Stomach (tissue), 9 donors: ENCODE results near the gene NLRC5. TPM values are rescaled to one million over a fixed set of nuclear protein-coding genes. Genes with fewer than 3 reads are reported as not detected.

Experiments
- DNase-seq, 2 donors: peaks; one replicate each; pipeline versions ENCODE4 v3.0.0 to v3.0.0-alpha.2; 2013 to 2019
- H3K27ac ChIP-seq, 5 donors: fragments of 200-600 bp in 4 of 5; sonication (generic) in 4 of 5; one replicate each; pipeline ENCODE4 v1.5.1; 2013 to 2019; ENCODE audit warnings: mild to moderate bottlenecking in 1 of 5, moderate library complexity in 1 of 5
- H3K27me3 ChIP-seq, 3 donors: fragments of 200-600 bp; sonication (generic); one replicate each; pipeline ENCODE4 v1.5.1; 2017 to 2019; ENCODE audit warnings: mixed run types in 1 of 3
- H3K36me3 ChIP-seq, 4 donors: fragments of 200-600 bp; sonication (generic); 1 replicate in 3 of 4; 2 replicates in 1 of 4; pipeline ENCODE4 v1.5.1; 2016 to 2019
- H3K4me1 ChIP-seq, 4 donors: fragments of 200-600 bp; sonication (generic); one replicate each; pipeline ENCODE4 v1.5.1; 2016 to 2019
- H3K4me3 ChIP-seq, 4 donors: fragments of 200-600 bp; sonication (generic) in 3 of 4; one replicate each; pipeline ENCODE4 v1.5.1; 2016 to 2019; ENCODE audit warnings: mild to moderate bottlenecking in 1 of 4
- H3K9me3 ChIP-seq, 4 donors: fragments of 200-600 bp; sonication (generic); one replicate each; pipeline ENCODE4 v1.5.1; 2016 to 2019
- EP300 ChIP-seq: sonication (generic); formaldehyde crosslinking; IDR thresholded peaks from one replicate; pipeline ENCODE4 v1.6.1; 2017; ENCODE audit warnings: antibody characterized with exemption
- POLR2A ChIP-seq, 4 donors: fragments of 450-650 bp; IDR thresholded peaks; one replicate each; pipeline ENCODE4 v1.6.1; 2016; ENCODE audit warnings: antibody characterized with exemption in 4 of 4, control low read depth in 2 of 4, mild to moderate bottlenecking in 1 of 4, moderate library complexity in 1 of 4
- POLR2AphosphoS5 ChIP-seq, 3 donors: sonication (generic); formaldehyde crosslinking; IDR thresholded peaks; one replicate each; pipeline ENCODE4 v1.6.1; 2016; ENCODE audit warnings: antibody characterized with exemption in 3 of 3
- WGBS, 5 donors: extraction: QIAGEN DNeasy Blood & Tissue Kit in 3 of 5; methylation state at CpG; one replicate each; pipeline versions ENCODE4 v1.1.5 to v1.1.7; 2013 to 2018; 5-methylcytosine and 5-hydroxymethylcytosine counted together
- intact Hi-C: fragments of 100-400 bp; cut with DNase I; formaldehyde crosslinking; loops from one replicate; pipeline ENCODE4 v1.15.1; 2023; ENCODE audit warnings: low total_unique reads
- polyA plus RNA-seq, 3 donors: library from polyadenylated mRNA; stranded (reverse); fragments of 200-250 nt; gene quantifications; one replicate each; pipeline ENCODE4 v1.2.3, GENCODE V29; 2013
- total RNA-seq, 5 donors: library from RNA; depleted of rRNA; stranded (reverse); fragments of >200 nt; gene quantifications; one replicate each; pipeline versions ENCODE4 v1.1.0 to v1.2.3, GENCODE V29; 2014 to 2016
- TF ChIP-seq, protein P1 (sequence below), 7 experiments: fragments of 450-650 bp in 4 of 7; fragments of 200-600 bp in 3 of 7; sonication (generic) in 3 of 7; IDR thresholded peaks; one replicate each; pipeline ENCODE4 v1.5.1; 2016 to 2019; ENCODE audit warnings: antibody characterized with exemption in 7 of 7, control low read depth in 2 of 7, mild to moderate bottlenecking in 1 of 7
- donor health status: healthy with polysubstance abuse.
- donor health status: Bipolar disorder and iron deficiency.
- donor health status: healthy.

Gene NLRC5
- total and polyA plus RNA-seq, 8 donors: 11.7 to 265 (median 29.4) TPM

DNA sequence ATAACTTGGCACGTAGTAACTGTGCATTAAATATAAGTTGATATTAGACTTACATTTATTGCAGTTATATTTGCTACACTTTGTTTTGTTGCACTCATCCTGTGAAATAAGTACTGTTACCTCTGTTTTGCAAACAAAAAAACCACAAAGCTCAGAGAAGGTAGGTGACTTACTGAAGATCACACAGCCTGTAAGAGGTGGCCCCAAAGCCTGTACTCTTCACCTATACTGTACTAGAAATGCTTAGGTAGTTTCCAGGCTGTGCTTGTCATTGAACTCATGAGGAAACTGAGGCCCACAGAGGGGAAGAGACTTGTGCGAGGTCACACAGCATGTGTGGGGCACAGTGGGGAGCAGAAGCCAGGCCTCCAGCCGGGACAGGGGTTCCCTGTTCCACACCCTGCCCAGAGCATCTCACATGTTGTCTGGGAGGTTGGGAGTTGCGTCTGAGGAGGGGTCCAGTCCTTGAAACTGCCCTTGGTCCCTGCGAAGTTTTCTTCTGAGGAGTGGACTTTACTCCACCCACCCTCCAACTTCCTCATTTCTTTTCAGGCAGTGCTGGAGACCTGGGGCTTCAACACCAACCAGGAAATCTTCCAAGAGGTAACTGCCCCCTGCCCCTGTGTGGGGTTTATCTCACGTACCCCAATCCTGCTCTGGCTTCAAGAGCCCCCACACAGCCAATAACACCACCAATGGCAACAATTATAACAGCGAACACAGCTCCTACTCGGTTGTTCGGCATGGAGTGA is 14.6 kb upstream of the NLRC5 start:
- H3K36me3 ChIP-seq: no peaks in the 10 kb centered on the region
- WGBS, 5 donors: 78 to 81% (median 79%) methylated on average over 9 of the region's 9 CpGs
- DNase-seq: no peak
- no peak overlapping the region for H3K4me3 ChIP-seq
- H3K9me3 ChIP-seq: no peaks in the 10 kb centered on the region
- H3K4me1 ChIP-seq: peaks cover 0 to 4% (median 0%) of the 10 kb centered on the region in 4 donors
- TF ChIP-seq POLR2A (IDR thresholded peaks at IDR 0.05) (no peak), POLR2AphosphoS5 (IDR thresholded peaks at IDR 0.05) (no peak), EP300 (no peak)
- TF ChIP-seq, protein P1, sequence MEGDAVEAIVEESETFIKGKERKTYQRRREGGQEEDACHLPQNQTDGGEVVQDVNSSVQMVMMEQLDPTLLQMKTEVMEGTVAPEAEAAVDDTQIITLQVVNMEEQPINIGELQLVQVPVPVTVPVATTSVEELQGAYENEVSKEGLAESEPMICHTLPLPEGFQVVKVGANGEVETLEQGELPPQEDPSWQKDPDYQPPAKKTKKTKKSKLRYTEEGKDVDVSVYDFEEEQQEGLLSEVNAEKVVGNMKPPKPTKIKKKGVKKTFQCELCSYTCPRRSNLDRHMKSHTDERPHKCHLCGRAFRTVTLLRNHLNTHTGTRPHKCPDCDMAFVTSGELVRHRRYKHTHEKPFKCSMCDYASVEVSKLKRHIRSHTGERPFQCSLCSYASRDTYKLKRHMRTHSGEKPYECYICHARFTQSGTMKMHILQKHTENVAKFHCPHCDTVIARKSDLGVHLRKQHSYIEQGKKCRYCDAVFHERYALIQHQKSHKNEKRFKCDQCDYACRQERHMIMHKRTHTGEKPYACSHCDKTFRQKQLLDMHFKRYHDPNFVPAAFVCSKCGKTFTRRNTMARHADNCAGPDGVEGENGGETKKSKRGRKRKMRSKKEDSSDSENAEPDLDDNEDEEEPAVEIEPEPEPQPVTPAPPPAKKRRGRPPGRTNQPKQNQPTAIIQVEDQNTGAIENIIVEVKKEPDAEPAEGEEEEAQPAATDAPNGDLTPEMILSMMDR (IDR thresholded peaks at IDR 0.05): no peak
- peaks cover 0 to 5% (median 0%) of the 10 kb centered on the region in 3 donors for H3K27me3 ChIP-seq
- intact Hi-C loops: no loop called here
- no peak overlapping the region for H3K27ac ChIP-seq

DNA sequence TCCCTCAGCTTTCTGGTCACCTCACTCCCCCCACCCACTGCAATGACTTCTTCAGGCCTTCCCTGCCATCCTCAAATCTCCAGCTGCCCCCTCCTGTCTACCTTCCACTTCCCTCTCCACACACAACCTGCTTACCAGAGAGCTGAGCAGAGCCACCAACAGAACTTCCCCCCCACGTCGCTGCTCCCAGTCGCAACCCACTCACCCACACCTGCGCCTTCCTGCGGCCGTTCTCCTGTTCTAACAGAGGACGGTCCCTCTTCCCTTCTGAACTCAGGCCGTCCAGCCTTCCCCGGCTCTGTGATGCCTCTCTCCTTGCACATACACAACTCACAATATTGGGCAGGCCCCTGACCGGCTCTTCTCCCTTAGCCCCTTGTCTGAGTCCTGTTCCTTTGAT is 13.6 kb upstream of the NLRC5 start:
- Histone ChIP-seq H3K9me3 (no peaks in the 10 kb centered on the region), H3K36me3 (no peaks in the 10 kb centered on the region), H3K4me3 (no peak overlapping the region), H3K27me3 (peaks cover 0 to 5% (median 0%) of the 10 kb centered on the region in 3 donors), H3K27ac (no peak overlapping the region), H3K4me1 (peaks cover 0 to 4% (median 0%) of the 10 kb centered on the region in 4 donors)
- TF ChIP-seq POLR2A (IDR thresholded peaks at IDR 0.05) (no peak), EP300 (no peak), POLR2AphosphoS5 (IDR thresholded peaks at IDR 0.05) (no peak)
- TF ChIP-seq, protein P1 (IDR thresholded peaks at IDR 0.05): no peak
- intact Hi-C loops: no loop called here
- WGBS, 5 donors: 83 to 95% (median 88%) methylated on average over 10 of the region's 10 CpGs
- no peak for DNase-seq

DNA sequence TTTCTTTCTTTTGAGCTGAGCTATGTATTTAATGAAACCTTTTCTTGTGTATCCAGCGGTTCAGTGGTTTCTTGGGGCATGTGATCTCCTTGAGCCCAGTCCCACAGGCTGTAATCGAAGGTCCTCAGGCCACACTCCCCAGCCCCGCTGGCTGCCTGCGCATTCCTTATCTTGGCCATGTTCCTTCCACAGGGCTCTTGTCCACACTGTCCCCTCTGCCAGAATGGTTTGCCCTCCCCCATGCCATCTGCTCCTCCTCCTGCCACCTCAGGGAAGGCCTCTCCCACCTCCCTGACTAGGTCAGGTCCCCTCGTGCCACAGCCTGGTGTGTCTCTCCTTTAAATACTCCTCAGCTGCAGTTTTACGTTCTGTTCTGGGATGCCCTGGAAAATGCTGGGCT is 12.1 kb upstream of the NLRC5 start:
- no peak overlapping the region for H3K27ac ChIP-seq
- WGBS, 5 donors: 69 to 91% (median 81%) methylated on average over 6 of the region's 6 CpGs
- peaks cover 0 to 4% (median 0%) of the 10 kb centered on the region in 4 donors for H3K4me1 ChIP-seq
- H3K27me3 ChIP-seq: no peaks in the 10 kb centered on the region
- TF ChIP-seq POLR2AphosphoS5 (IDR thresholded peaks at IDR 0.05) (no peak), POLR2A (IDR thresholded peaks at IDR 0.05) (no peak), EP300 (no peak)
- TF ChIP-seq, protein P1 (IDR thresholded peaks at IDR 0.05): no peak
- intact Hi-C loops: no loop called here
- no peaks in the 10 kb centered on the region for H3K36me3 ChIP-seq
- no peak overlapping the region for H3K4me3 ChIP-seq
- DNase-seq: no peak
- no peaks in the 10 kb centered on the region for H3K9me3 ChIP-seq

DNA sequence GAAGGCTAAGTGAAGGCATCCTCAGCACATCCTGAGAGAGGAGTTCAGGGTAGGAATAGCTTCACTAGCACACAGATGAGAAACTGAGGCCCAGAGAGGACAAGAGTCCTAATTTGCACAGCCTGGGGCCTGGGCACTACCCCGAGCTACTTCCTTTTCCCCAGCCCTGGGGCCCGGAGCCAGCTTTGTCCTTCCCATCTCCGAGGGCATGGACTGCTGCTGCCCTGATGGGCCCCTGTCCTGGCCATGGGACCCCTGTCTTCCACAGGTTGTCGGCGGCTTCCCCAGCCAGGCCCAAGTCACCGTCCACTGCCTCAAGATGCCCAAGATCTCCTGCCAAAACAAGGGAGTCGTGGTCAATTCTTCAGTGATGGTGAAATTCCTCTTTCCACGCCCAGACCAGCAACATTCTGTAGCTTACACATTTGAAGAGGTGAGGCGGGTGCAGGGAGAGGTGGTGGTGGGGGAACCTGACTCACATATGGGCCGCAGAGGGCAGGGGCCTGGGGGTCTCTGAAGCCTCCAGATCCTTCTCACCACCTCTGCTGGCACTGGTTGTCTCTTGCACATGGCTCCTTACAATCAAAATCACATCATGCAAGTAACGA is 11.4 kb upstream of the NLRC5 start:
- Histone ChIP-seq H3K9me3 (no peaks in the 10 kb centered on the region), H3K27ac (no peak overlapping the region), H3K36me3 (no peaks in the 10 kb centered on the region), H3K4me1 (peaks cover 0 to 4% (median under 1%) of the 10 kb centered on the region in 4 donors), H3K27me3 (no peaks in the 10 kb centered on the region), H3K4me3 (no peak overlapping the region)
- DNase-seq: no peak
- 90 to 93% (median 92%) methylated on average over 11 of the region's 11 CpGs for WGBS, 5 donors
- intact Hi-C loops: no loop called here
- TF ChIP-seq POLR2A (IDR thresholded peaks at IDR 0.05) (no peak), POLR2AphosphoS5 (IDR thresholded peaks at IDR 0.05) (no peak), EP300 (no peak)
- TF ChIP-seq, protein P1 (IDR thresholded peaks at IDR 0.05): no peak
